ENCODE measurements around the gene ARID2. TPM values are rescaled to one million over a fixed set of nuclear protein-coding genes. Genes with fewer than 3 reads are reported as not detected.

The ARID2 gene
- total and polyA plus RNA-seq, 2 donors (not counting 1 experiment from before 2014, with no cell fraction given), result 5.0 to 49.2 TPM

DNA sequence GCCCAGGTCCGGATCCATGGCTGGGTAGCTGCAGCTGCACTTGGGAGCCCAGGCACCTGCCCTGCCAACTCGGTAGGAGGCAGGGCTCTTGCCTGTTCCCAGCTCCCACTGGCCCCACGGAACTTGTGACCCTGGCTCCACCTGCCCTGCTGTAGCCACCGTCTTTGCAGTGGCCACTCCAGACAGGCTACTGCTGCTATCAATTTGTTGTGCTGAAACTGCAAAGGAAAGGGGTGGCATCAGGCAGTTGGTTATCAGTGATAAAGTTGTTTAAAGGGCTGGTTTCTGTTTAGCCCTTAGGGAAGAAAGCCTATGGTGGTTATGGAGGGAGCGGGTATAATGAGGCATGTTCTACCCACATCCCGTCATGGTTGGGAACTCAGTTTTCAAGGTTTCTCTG, 32.1 kb upstream of the ARID2 start:
- H3K4me2 ChIP-seq (replicated peaks; ENCODE audit: low read depth, low read length, poor library complexity, severe bottlenecking), result no peak overlapping the region
- no peak overlapping the region for H2AFZ ChIP-seq (ENCODE audit: insufficient read depth, low read depth, low read length, poor library complexity, severe bottlenecking)
- Mint-ChIP-seq H3K27ac (no peak overlapping the region), H3K4me3 (no peak overlapping the region), H3K4me1 (no peaks in the 10 kb centered on the region), H3K9me3 (ENCODE audit: insufficient read depth) (peaks cover 4% of the 10 kb centered on the region), H3K27me3 (no peaks in the 10 kb centered on the region)
- no peak for ATAC-seq (ENCODE audit: low read depth)
- no peaks in the 10 kb centered on the region for H3K27me3 ChIP-seq (replicated peaks in 1 of 4; ENCODE audit: control extremely low read depth in 1 of 4, control insufficient read depth in 3 of 4, insufficient read depth in 4 of 4, low read length in 3 of 4)
- H3K79me2 ChIP-seq (ENCODE audit: control insufficient read depth, insufficient read depth, low read length), result no peaks in the 10 kb centered on the region
- ChIA-PET CTCF (no interaction called here), POLR2A (interaction anchor here (0.6 kb wide), 1 partner anchor 42 kb away, joined by 3 read pairs; no protein-coding TSS in a partner anchor)
- no peak overlapping the region for H3K4me3 ChIP-seq (ENCODE audit: control extremely low read depth in 1 of 5, extremely low read depth in 1 of 5, insufficient read depth in 1 of 5, low read depth in 2 of 5, low read length in 4 of 5)
- TF ChIP-seq EZH2 (IDR thresholded peaks at IDR 0.05; ENCODE audit: borderline replicate concordance, insufficient read depth, low read depth, low read length, poor library complexity, severe bottlenecking), result no peak
- TF ChIP-seq, protein P1, sequence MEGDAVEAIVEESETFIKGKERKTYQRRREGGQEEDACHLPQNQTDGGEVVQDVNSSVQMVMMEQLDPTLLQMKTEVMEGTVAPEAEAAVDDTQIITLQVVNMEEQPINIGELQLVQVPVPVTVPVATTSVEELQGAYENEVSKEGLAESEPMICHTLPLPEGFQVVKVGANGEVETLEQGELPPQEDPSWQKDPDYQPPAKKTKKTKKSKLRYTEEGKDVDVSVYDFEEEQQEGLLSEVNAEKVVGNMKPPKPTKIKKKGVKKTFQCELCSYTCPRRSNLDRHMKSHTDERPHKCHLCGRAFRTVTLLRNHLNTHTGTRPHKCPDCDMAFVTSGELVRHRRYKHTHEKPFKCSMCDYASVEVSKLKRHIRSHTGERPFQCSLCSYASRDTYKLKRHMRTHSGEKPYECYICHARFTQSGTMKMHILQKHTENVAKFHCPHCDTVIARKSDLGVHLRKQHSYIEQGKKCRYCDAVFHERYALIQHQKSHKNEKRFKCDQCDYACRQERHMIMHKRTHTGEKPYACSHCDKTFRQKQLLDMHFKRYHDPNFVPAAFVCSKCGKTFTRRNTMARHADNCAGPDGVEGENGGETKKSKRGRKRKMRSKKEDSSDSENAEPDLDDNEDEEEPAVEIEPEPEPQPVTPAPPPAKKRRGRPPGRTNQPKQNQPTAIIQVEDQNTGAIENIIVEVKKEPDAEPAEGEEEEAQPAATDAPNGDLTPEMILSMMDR (IDR thresholded peaks at IDR 0.05), result no peak
- H3K9me3 ChIP-seq (ENCODE audit: control extremely low read depth in 1 of 3, control insufficient read depth in 2 of 3, insufficient read depth in 1 of 3, low read length in 2 of 3), result peaks cover 0 to 21% (median 12%) of the 10 kb centered on the region in 3 donors
- no peaks in the 10 kb centered on the region for H3K4me1 ChIP-seq (ENCODE audit: control insufficient read depth in 2 of 2, insufficient read depth in 2 of 2, low read length in 2 of 2)
- intact Hi-C loops (cut with micrococcal nuclease), result no loop called here
- no peak overlapping the region for H3K9ac ChIP-seq (ENCODE audit: low read length)
- H3K36me3 ChIP-seq (replicated peaks in 1 of 2; ENCODE audit: control extremely low read depth in 1 of 2, control insufficient read depth in 1 of 2, extremely low read depth in 1 of 2, insufficient read depth in 2 of 2, low read length in 1 of 2), result no peaks in the 10 kb centered on the region
- no peaks in the 10 kb centered on the region for H4K20me1 ChIP-seq (ENCODE audit: control insufficient read depth, insufficient read depth, low read length, poor library complexity, severe bottlenecking)
- no peak for DNase-seq
- no peak overlapping the region for H3K27ac ChIP-seq (ENCODE audit: low read length in 2 of 2)
- 92% methylated on average over 4 of the region's 6 CpGs for WGBS (ENCODE audit: insufficient coverage)

DNA sequence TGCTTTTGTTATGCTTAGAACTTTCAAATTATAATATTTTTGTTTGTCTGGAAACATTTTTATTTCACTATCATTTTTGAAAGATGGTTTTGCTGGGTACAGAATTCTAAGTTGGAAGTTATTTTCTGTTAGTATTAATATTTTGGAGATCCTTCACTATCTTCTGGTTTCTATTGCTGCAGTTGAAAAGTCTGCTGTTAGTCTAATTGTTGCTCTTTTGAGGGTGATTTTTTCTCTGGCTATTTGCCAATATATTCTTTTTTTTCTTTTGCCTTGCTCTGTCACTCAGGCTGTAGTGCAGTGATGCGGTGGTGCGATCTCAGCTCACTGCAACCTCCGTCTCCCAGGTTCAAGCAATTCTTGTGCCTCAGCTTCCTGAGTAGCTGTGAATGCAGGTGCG, 28.2 kb upstream of the ARID2 start:
- TF ChIP-seq EZH2 (IDR thresholded peaks at IDR 0.05; ENCODE audit: borderline replicate concordance, insufficient read depth, low read depth, low read length, poor library complexity, severe bottlenecking), result no peak
- TF ChIP-seq, protein P1 (IDR thresholded peaks at IDR 0.05), result no peak
- Mint-ChIP-seq H3K4me1 (peaks cover 11% of the 10 kb centered on the region), H3K27ac (no peak overlapping the region), H3K9me3 (ENCODE audit: insufficient read depth) (peaks cover 4% of the 10 kb centered on the region), H3K27me3 (no peaks in the 10 kb centered on the region), H3K4me3 (no peak overlapping the region)
- peaks cover 0 to 16% (median 12%) of the 10 kb centered on the region in 3 donors for H3K9me3 ChIP-seq (ENCODE audit: control extremely low read depth in 1 of 3, control insufficient read depth in 2 of 3, insufficient read depth in 1 of 3, low read length in 2 of 3)
- 50% methylated on average over 2 of the region's 4 CpGs for WGBS (ENCODE audit: insufficient coverage)
- no peak overlapping the region for H3K4me2 ChIP-seq (replicated peaks; ENCODE audit: low read depth, low read length, poor library complexity, severe bottlenecking)
- peaks cover 0 to 6% of the 10 kb centered on the region in 2 donors for H3K4me1 ChIP-seq (ENCODE audit: control insufficient read depth in 2 of 2, insufficient read depth in 2 of 2, low read length in 2 of 2)
- H3K9ac ChIP-seq (ENCODE audit: low read length), result no peak overlapping the region
- no peaks in the 10 kb centered on the region for H3K36me3 ChIP-seq (replicated peaks in 1 of 2; ENCODE audit: control extremely low read depth in 1 of 2, control insufficient read depth in 1 of 2, extremely low read depth in 1 of 2, insufficient read depth in 2 of 2, low read length in 1 of 2)
- H2AFZ ChIP-seq (ENCODE audit: insufficient read depth, low read depth, low read length, poor library complexity, severe bottlenecking), result no peak overlapping the region
- no peaks in the 10 kb centered on the region for H3K27me3 ChIP-seq (replicated peaks in 1 of 4; ENCODE audit: control extremely low read depth in 1 of 4, control insufficient read depth in 3 of 4, insufficient read depth in 4 of 4, low read length in 3 of 4)
- H4K20me1 ChIP-seq (ENCODE audit: control insufficient read depth, insufficient read depth, low read length, poor library complexity, severe bottlenecking), result no peaks in the 10 kb centered on the region
- H3K4me3 ChIP-seq (ENCODE audit: control extremely low read depth in 1 of 5, extremely low read depth in 1 of 5, insufficient read depth in 1 of 5, low read depth in 2 of 5, low read length in 4 of 5), result no peak overlapping the region
- no peaks in the 10 kb centered on the region for H3K79me2 ChIP-seq (ENCODE audit: control insufficient read depth, insufficient read depth, low read length)
- no peak for DNase-seq
- H3K27ac ChIP-seq (ENCODE audit: low read length in 2 of 2), result no peak overlapping the region
- ChIA-PET CTCF (no interaction called here), POLR2A (no interaction called here)
- intact Hi-C loops (cut with micrococcal nuclease), result no loop called here
- no peak for ATAC-seq (ENCODE audit: low read depth)

Data from B cell (primary cell).